ENCODE measurements around the gene NOX1. TPM values are rescaled to one million over a fixed set of nuclear protein-coding genes. Genes with fewer than 3 reads are reported as not detected.

Gene NOX1
- total RNA-seq: not detected
- not detected for polyA plus RNA-seq

DNA sequence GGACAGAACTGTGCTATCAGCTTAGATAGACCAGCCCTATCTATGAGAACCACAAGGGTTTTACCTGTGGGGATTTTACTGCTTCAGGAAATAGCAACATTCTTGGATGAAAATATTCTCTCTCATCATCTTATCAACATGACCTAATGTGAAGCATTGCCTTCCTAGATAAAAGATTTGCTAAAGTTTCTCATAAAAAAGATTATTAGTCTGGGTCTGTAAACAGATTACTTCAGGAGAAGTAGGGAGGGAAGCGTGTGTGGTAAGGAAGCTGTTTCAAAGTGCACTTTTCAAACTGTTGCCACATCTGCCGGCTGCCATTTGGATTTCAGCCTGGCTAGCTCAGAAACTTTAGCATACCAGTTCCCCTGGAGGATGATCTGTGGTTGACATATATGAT is at the start of gene NOX1:
Gene NOX1, minus strand, starts transcription at position 35 of the 400 bp plus-strand sequence. CDS start 220 bp downstream, outside the sequence.
- no peaks in the 10 kb centered on the region for H3K9me3 Mint-ChIP-seq
- no peaks in the 10 kb centered on the region for H3K9me3 ChIP-seq (ENCODE audit: low read length)
- ChIA-PET CTCF (no interaction called here), POLR2A (no interaction called here)
- H3K36me3 ChIP-seq (ENCODE audit: insufficient read depth, low read length): no peaks in the 10 kb centered on the region
- no peak for DNase-seq
- no peak within 1 kb of the TSS for H3K27ac ChIP-seq (ENCODE audit: low read depth, low read length)
- H3K4me1 ChIP-seq (ENCODE audit: insufficient read depth, low read length): no peaks in the 10 kb centered on the region
- H3K4me3 Mint-ChIP-seq: no peak within 1 kb of the TSS
- peaks cover 6 to 9% of the 10 kb centered on the region in 2 donors for H3K27me3 Mint-ChIP-seq
- H3K36me3 Mint-ChIP-seq: no peaks in the 10 kb centered on the region
- H3K4me3 ChIP-seq (ENCODE audit: low read length): no peak within 1 kb of the TSS
- no peaks in the 10 kb centered on the region for H3K27me3 ChIP-seq (ENCODE audit: insufficient read depth, low read length, poor library complexity, severe bottlenecking)
- H3K4me1 Mint-ChIP-seq: no peaks in the 10 kb centered on the region
- H3K27ac Mint-ChIP-seq: no peak within 1 kb of the TSS

GRCh38 chrX:100915562-100915961 is 41.4 kb upstream of the NOX1 start:
- POLR2A ChIA-PET: no interaction called here
- Mint-ChIP-seq H3K9me3 (no peaks in the 10 kb centered on the region), H3K4me1 (no peaks in the 10 kb centered on the region)

DNA sequence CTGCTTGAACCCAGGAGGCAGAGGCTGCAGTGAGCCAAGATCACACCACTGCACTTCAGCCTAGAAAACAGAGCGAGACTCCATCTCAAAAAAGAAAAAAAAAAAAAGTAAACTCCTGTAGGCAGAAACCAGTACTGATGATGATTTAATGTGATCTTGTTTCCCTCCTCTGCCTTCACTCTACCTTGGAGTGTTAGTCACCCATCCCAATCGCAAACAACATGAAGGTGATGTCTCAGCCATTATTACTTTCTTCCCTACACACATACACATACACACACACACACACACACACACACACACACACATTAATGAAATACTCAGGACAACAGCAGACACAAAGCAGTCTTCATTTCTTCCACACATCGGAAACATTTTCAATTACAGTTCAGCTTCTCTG is 39.0 kb upstream of the NOX1 start:
- ChIA-PET CTCF (no interaction called here), POLR2A (no interaction called here)
- H3K4me1 Mint-ChIP-seq: no peaks in the 10 kb centered on the region

More at GRCh38 chrX:100915562-100915961, 41.4 kb upstream of the NOX1 start:
- Mint-ChIP-seq H3K36me3 (no peaks in the 10 kb centered on the region), H3K27ac (no peak overlapping the region), H3K27me3 (peaks cover 0 to 1% of the 10 kb centered on the region in 2 donors), H3K4me3 (no peak overlapping the region)
- H3K27ac ChIP-seq (ENCODE audit: low read depth, low read length): no peak overlapping the region
- no peak overlapping the region for H3K4me3 ChIP-seq (ENCODE audit: low read length)
- H3K36me3 ChIP-seq (ENCODE audit: insufficient read depth, low read length): no peaks in the 10 kb centered on the region
- H3K27me3 ChIP-seq (ENCODE audit: insufficient read depth, low read length, poor library complexity, severe bottlenecking): no peaks in the 10 kb centered on the region
- H3K9me3 ChIP-seq (ENCODE audit: low read length): no peaks in the 10 kb centered on the region
- DNase-seq: no peak
- CTCF ChIA-PET: no interaction called here
- no peaks in the 10 kb centered on the region for H3K4me1 ChIP-seq (ENCODE audit: insufficient read depth, low read length)

GRCh38 chrX:100911731-100912130 is 37.6 kb upstream of the NOX1 start:
- Mint-ChIP-seq H3K4me1 (no peaks in the 10 kb centered on the region), H3K4me3 (no peak overlapping the region), H3K36me3 (no peaks in the 10 kb centered on the region), H3K9me3 (no peaks in the 10 kb centered on the region), H3K27ac (no peak overlapping the region), H3K27me3 (peaks cover 0 to 5% of the 10 kb centered on the region in 2 donors)
- H3K36me3 ChIP-seq (ENCODE audit: insufficient read depth, low read length): no peaks in the 10 kb centered on the region
- H3K4me3 ChIP-seq (ENCODE audit: low read length): no peak overlapping the region
- no peaks in the 10 kb centered on the region for H3K4me1 ChIP-seq (ENCODE audit: insufficient read depth, low read length)
- no peak for DNase-seq
- POLR2A ChIA-PET: no interaction called here
- no peak overlapping the region for H3K27ac ChIP-seq (ENCODE audit: low read depth, low read length)
- no peaks in the 10 kb centered on the region for H3K9me3 ChIP-seq (ENCODE audit: low read length)
- CTCF ChIA-PET: no interaction called here
- no peaks in the 10 kb centered on the region for H3K27me3 ChIP-seq (ENCODE audit: insufficient read depth, low read length, poor library complexity, severe bottlenecking)

More for the DNA sequence above, 39.0 kb upstream of the NOX1 start:
- H3K36me3 Mint-ChIP-seq: no peaks in the 10 kb centered on the region
- Histone ChIP-seq H3K27me3 (ENCODE audit: insufficient read depth, low read length, poor library complexity, severe bottlenecking) (no peaks in the 10 kb centered on the region), H3K9me3 (ENCODE audit: low read length) (no peaks in the 10 kb centered on the region), H3K27ac (ENCODE audit: low read depth, low read length) (no peak overlapping the region), H3K36me3 (ENCODE audit: insufficient read depth, low read length) (no peaks in the 10 kb centered on the region), H3K4me3 (ENCODE audit: low read length) (no peak overlapping the region), H3K4me1 (ENCODE audit: insufficient read depth, low read length) (no peaks in the 10 kb centered on the region)
- no peaks in the 10 kb centered on the region for H3K9me3 Mint-ChIP-seq
- DNase-seq: no peak
- no peak overlapping the region for H3K4me3 Mint-ChIP-seq
- no peak overlapping the region for H3K27ac Mint-ChIP-seq
- H3K27me3 Mint-ChIP-seq: peaks cover 0 to 5% of the 10 kb centered on the region in 2 donors

- no peak overlapping the region for H3K27ac ChIP-seq (ENCODE audit: low read depth, low read length)
- Mint-ChIP-seq H3K27ac (no peak overlapping the region), H3K36me3 (no peaks in the 10 kb centered on the region), H3K4me1 (no peaks in the 10 kb centered on the region), H3K4me3 (no peak overlapping the region), H3K27me3 (peaks cover 0 to 14% of the 10 kb centered on the region in 2 donors), H3K9me3 (peaks cover 0 to 1% (median 0%) of the 10 kb centered on the region in 5 donors)
- no peak for DNase-seq
- ChIA-PET CTCF (no interaction called here), POLR2A (no interaction called here)
- no peaks in the 10 kb centered on the region for H3K4me1 ChIP-seq (ENCODE audit: insufficient read depth, low read length)
- H3K36me3 ChIP-seq (ENCODE audit: insufficient read depth, low read length): no peaks in the 10 kb centered on the region
- H3K4me3 ChIP-seq (ENCODE audit: low read length): no peak overlapping the region
- H3K9me3 ChIP-seq (ENCODE audit: low read length): no peaks in the 10 kb centered on the region
- H3K27me3 ChIP-seq (ENCODE audit: insufficient read depth, low read length, poor library complexity, severe bottlenecking): no peaks in the 10 kb centered on the region
Measured at GRCh38 chrX:100905620-100906019, 31.5 kb upstream of the NOX1 start.

GRCh38 chrX:100904433-100904832 is 30.3 kb upstream of the NOX1 start:
- CTCF ChIA-PET: no interaction called here
- POLR2A ChIA-PET: no interaction called here
- no peaks in the 10 kb centered on the region for H3K36me3 Mint-ChIP-seq
- no peak overlapping the region for H3K4me3 Mint-ChIP-seq
- peaks cover 0 to 1% (median 0%) of the 10 kb centered on the region in 5 donors for H3K9me3 Mint-ChIP-seq
- peaks cover 0 to 14% of the 10 kb centered on the region in 2 donors for H3K27me3 Mint-ChIP-seq
- no peaks in the 10 kb centered on the region for H3K9me3 ChIP-seq (ENCODE audit: low read length)
- H3K4me1 ChIP-seq (ENCODE audit: insufficient read depth, low read length): no peaks in the 10 kb centered on the region
- no peak overlapping the region for H3K27ac Mint-ChIP-seq
- no peaks in the 10 kb centered on the region for H3K27me3 ChIP-seq (ENCODE audit: insufficient read depth, low read length, poor library complexity, severe bottlenecking)
- H3K27ac ChIP-seq (ENCODE audit: low read depth, low read length): no peak overlapping the region
- no peaks in the 10 kb centered on the region for H3K4me1 Mint-ChIP-seq
- DNase-seq: no peak
- no peak overlapping the region for H3K4me3 ChIP-seq (ENCODE audit: low read length)
- no peaks in the 10 kb centered on the region for H3K36me3 ChIP-seq (ENCODE audit: insufficient read depth, low read length)

- CTCF ChIA-PET: no interaction called here
- no peaks in the 10 kb centered on the region for H3K36me3 Mint-ChIP-seq
- DNase-seq: peak in 2 of 5 donors; percentile 23 to 44
Measured at GRCh38 chrX:100895365-100896075, 21.4 kb upstream of the NOX1 start.

GRCh38 chrX:100883654-100884053 is 9.5 kb upstream of the NOX1 start:
- POLR2A ChIA-PET: no interaction called here
- Histone ChIP-seq H3K4me1 (ENCODE audit: insufficient read depth, low read length) (no peaks in the 10 kb centered on the region), H3K36me3 (ENCODE audit: insufficient read depth, low read length) (no peaks in the 10 kb centered on the region), H3K9me3 (ENCODE audit: low read length) (no peaks in the 10 kb centered on the region), H3K4me3 (ENCODE audit: low read length) (no peak overlapping the region), H3K27ac (ENCODE audit: low read depth, low read length) (no peak overlapping the region), H3K27me3 (ENCODE audit: insufficient read depth, low read length, poor library complexity, severe bottlenecking) (no peaks in the 10 kb centered on the region)
- Mint-ChIP-seq H3K36me3 (peaks cover 0 to 1% (median 0%) of the 10 kb centered on the region in 3 donors), H3K27me3 (peaks cover 4 to 9% of the 10 kb centered on the region in 2 donors), H3K9me3 (no peaks in the 10 kb centered on the region), H3K27ac (no peak overlapping the region), H3K4me3 (no peak overlapping the region), H3K4me1 (peaks cover 0 to 4% (median 0%) of the 10 kb centered on the region in 3 donors)
- CTCF ChIA-PET: no interaction called here
- DNase-seq: no peak

More at GRCh38 chrX:100895365-100896075, 21.4 kb upstream of the NOX1 start:
- H3K9me3 Mint-ChIP-seq: no peaks in the 10 kb centered on the region
- H3K4me1 Mint-ChIP-seq: no peaks in the 10 kb centered on the region
- Histone ChIP-seq H3K27ac (ENCODE audit: low read depth, low read length) (no peak overlapping the region), H3K9me3 (ENCODE audit: low read length) (no peaks in the 10 kb centered on the region), H3K27me3 (ENCODE audit: insufficient read depth, low read length, poor library complexity, severe bottlenecking) (no peaks in the 10 kb centered on the region), H3K36me3 (ENCODE audit: insufficient read depth, low read length) (no peaks in the 10 kb centered on the region), H3K4me1 (ENCODE audit: insufficient read depth, low read length) (no peaks in the 10 kb centered on the region), H3K4me3 (ENCODE audit: low read length) (no peak overlapping the region)
- peaks cover 0 to 3% of the 10 kb centered on the region in 2 donors for H3K27me3 Mint-ChIP-seq
- no peak overlapping the region for H3K4me3 Mint-ChIP-seq
- POLR2A ChIA-PET: no interaction called here
- H3K27ac Mint-ChIP-seq: no peak overlapping the region

Measured in CD8-positive, alpha-beta memory T cell (primary cell).